CD8-positive, alpha-beta memory T cell (primary cell): ENCODE results near the gene MRPL50. TPM values are rescaled to one million over a fixed set of nuclear protein-coding genes. Genes with fewer than 3 reads are reported as not detected.

Source experiments
- CTCF ChIA-PET: fragments of 350-600 bp; sonication (Branson Sonifier 250); formaldehyde crosslinking; loops from one replicate; lab custom pipeline; 2021; ENCODE audit warnings: antibody characterized with exemption; lab: Charles Lee
- POLR2A ChIA-PET: fragments of 350-600 bp; sonication (Branson Sonifier 250); formaldehyde crosslinking; loops from one replicate; lab custom pipeline; 2021; ENCODE audit warnings: antibody characterized with exemption; lab: Charles Lee
- DNase-seq, 5 donors: peaks; one replicate each; pipeline versions ENCODE4 v3.0.0 to v3.0.0-alpha.2; 2020 to 2022; ENCODE audit warnings: mixed read lengths in 1 of 5
- H3K27ac ChIP-seq: one replicate; pipeline ENCODE4 v1.7.0; 2013; ENCODE audit warnings: low read depth, mild to moderate bottlenecking, low read length, moderate library complexity
- H3K27me3 ChIP-seq: 2 replicates; pipeline ENCODE4 v1.7.0; 2013; ENCODE audit warnings: low read length, mild to moderate bottlenecking; ENCODE audit not compliant: insufficient read depth, poor library complexity, severe bottlenecking
- H3K36me3 ChIP-seq: 2 replicates; pipeline ENCODE4 v1.7.0; 2013; ENCODE audit warnings: mild to moderate bottlenecking, low read length, moderate library complexity; ENCODE audit not compliant: insufficient read depth
- H3K4me1 ChIP-seq: 2 replicates; pipeline ENCODE4 v1.7.0; 2013; ENCODE audit warnings: mild to moderate bottlenecking, low read length, moderate library complexity; ENCODE audit not compliant: insufficient read depth
- H3K4me3 ChIP-seq: 2 replicates; pipeline ENCODE4 v1.7.0; 2013; ENCODE audit warnings: mild to moderate bottlenecking, low read length
- H3K9me3 ChIP-seq: 2 replicates; pipeline ENCODE4 v1.7.0; 2013; ENCODE audit warnings: mild to moderate bottlenecking, low read length
- H3K27ac Mint-ChIP-seq, 8 donors: one replicate each; pipeline ENCODE4 v1.8.0; 2020 to 2021; ENCODE audit warnings: mixed read lengths in 8 of 8, mild to moderate bottlenecking in 6 of 8, inconsistent platforms in 3 of 8, moderate library complexity in 3 of 8
- H3K27me3 Mint-ChIP-seq, 2 donors: one replicate each; pipeline ENCODE4 v1.8.0; 2020 to 2021; ENCODE audit warnings: mixed read lengths in 2 of 2, mild to moderate bottlenecking in 1 of 2, moderate library complexity in 1 of 2
- H3K36me3 Mint-ChIP-seq, 3 donors: one replicate each; pipeline ENCODE4 v1.8.0; 2020 to 2021; ENCODE audit warnings: mixed read lengths in 3 of 3, inconsistent platforms in 1 of 3, mild to moderate bottlenecking in 1 of 3
- H3K4me1 Mint-ChIP-seq, 3 donors: one replicate each; pipeline ENCODE4 v1.8.0; 2020 to 2021; ENCODE audit warnings: mixed read lengths in 3 of 3, inconsistent platforms in 1 of 3, mild to moderate bottlenecking in 1 of 3
- H3K4me3 Mint-ChIP-seq, 7 donors: one replicate each; pipeline ENCODE4 v1.8.0; 2020 to 2021; ENCODE audit warnings: mixed read lengths in 7 of 7, mild to moderate bottlenecking in 6 of 7, moderate library complexity in 4 of 7, inconsistent platforms in 2 of 7
- H3K9me3 Mint-ChIP-seq, 5 donors: one replicate each; pipeline ENCODE4 v1.8.0; 2020 to 2022; ENCODE audit warnings: mixed read lengths in 5 of 5, mild to moderate bottlenecking in 3 of 5, moderate library complexity in 2 of 5, inconsistent platforms in 1 of 5
- polyA plus RNA-seq: library from polyadenylated mRNA; unstranded; fragments of 300-500 nt; fragmentation: Illumina TruSeq; gene quantifications from one replicate; pipeline ENCODE4 v1.2.3, GENCODE V29; 2021
- total RNA-seq, 2 experiments: library from RNA; stranded (reverse); gene quantifications; one replicate each; pipeline ENCODE4 v1.2.3, GENCODE V29; 2021

Gene MRPL50
- total and polyA plus RNA-seq, 3 experiments from 2014 or later, result 13.0 to 16.4 (median 16.2) TPM

DNA sequence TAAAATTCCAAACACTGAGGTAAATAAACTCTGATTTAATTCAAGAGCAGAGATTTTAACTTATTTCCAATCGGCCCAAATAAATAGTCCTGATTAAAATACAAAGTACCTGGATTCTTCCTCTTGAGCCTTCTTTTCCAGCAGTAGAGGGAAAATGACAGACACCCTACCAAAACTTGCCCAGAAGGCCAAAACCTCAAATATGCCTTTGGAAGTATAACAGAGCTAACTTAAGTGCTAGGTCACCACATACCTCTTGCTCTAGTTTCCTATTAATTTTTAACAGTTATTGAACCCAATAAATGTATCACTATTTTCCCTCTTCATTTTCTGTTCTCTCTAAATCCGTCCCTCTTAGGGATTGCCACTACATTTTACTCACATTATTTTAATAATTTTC, 15.1 kb downstream of the MRPL50 start:
- Mint-ChIP-seq H3K36me3 (peaks cover 2 to 17% (median 8%) of the 10 kb centered on the region in 3 donors), H3K4me3 (no peak overlapping the region), H3K27me3 (peaks cover 1 to 9% of the 10 kb centered on the region in 2 donors), H3K9me3 (peaks cover 4 to 12% (median 9%) of the 10 kb centered on the region in 5 donors), H3K4me1 (peaks cover 4 to 6% (median 6%) of the 10 kb centered on the region in 3 donors), H3K27ac (no peak overlapping the region)
- no peak for DNase-seq
- ChIA-PET POLR2A (no interaction called here), CTCF (no interaction called here)
- H3K4me1 ChIP-seq, result no peaks in the 10 kb centered on the region
- H3K36me3 ChIP-seq, result no peaks in the 10 kb centered on the region
- no peaks in the 10 kb centered on the region for H3K27me3 ChIP-seq
- no peak overlapping the region for H3K4me3 ChIP-seq
- H3K27ac ChIP-seq, result no peak overlapping the region
- H3K9me3 ChIP-seq, result no peaks in the 10 kb centered on the region

- H3K9me3 ChIP-seq, result no peaks in the 10 kb centered on the region
- no peaks in the 10 kb centered on the region for H3K36me3 ChIP-seq
- ChIA-PET CTCF (no interaction called here), POLR2A (no interaction called here)
- no peak overlapping the region for H3K4me3 ChIP-seq
- Mint-ChIP-seq H3K27ac (no peak overlapping the region), H3K4me1 (no peaks in the 10 kb centered on the region), H3K9me3 (peaks cover 6 to 12% (median 9%) of the 10 kb centered on the region in 5 donors), H3K36me3 (peaks cover 2 to 11% (median 8%) of the 10 kb centered on the region in 3 donors), H3K27me3 (peaks cover 6 to 18% of the 10 kb centered on the region in 2 donors), H3K4me3 (no peak overlapping the region)
- DNase-seq, result no peak
- H3K27ac ChIP-seq, result no peak overlapping the region
- H3K27me3 ChIP-seq, result no peaks in the 10 kb centered on the region
- no peaks in the 10 kb centered on the region for H3K4me1 ChIP-seq
Observed at GRCh38 chr9:101381833-101382342, 16.5 kb downstream of the MRPL50 start.

DNA sequence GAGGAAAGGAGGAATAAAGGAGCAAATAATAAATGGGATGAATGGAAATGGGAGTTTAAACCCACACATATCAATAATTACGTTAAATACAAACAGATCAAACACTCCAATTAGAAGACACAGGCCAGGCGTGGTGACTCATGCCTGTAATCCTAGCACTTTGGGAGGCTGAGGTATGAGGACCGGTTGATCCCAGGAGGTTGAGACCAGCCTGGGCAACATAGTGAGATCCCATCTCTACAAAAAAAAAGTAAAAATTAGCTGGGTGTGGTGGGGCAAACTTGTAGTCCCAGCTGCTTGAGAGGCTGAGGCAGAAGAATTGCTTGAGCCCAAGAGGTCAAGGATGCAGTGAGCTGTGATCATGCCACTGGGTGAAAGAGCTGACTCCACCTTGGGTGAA, 17.3 kb downstream of the MRPL50 start:
- H3K36me3 Mint-ChIP-seq, result peaks cover 2 to 15% (median 10%) of the 10 kb centered on the region in 3 donors
- H3K9me3 Mint-ChIP-seq, result peaks cover 6 to 16% (median 11%) of the 10 kb centered on the region in 5 donors
- DNase-seq, result no peak
- Histone ChIP-seq H3K27ac (no peak overlapping the region), H3K4me3 (no peak overlapping the region), H3K4me1 (no peaks in the 10 kb centered on the region), H3K27me3 (no peaks in the 10 kb centered on the region), H3K9me3 (no peaks in the 10 kb centered on the region), H3K36me3 (no peaks in the 10 kb centered on the region)
- POLR2A ChIA-PET, result no interaction called here
- H3K27me3 Mint-ChIP-seq, result peaks cover 7 to 25% of the 10 kb centered on the region in 2 donors
- H3K27ac Mint-ChIP-seq, result no peak overlapping the region
- CTCF ChIA-PET, result no interaction called here
- H3K4me3 Mint-ChIP-seq, result no peak overlapping the region
- no peaks in the 10 kb centered on the region for H3K4me1 Mint-ChIP-seq

- CTCF ChIA-PET, result no interaction called here
- Mint-ChIP-seq H3K27me3 (peaks cover 7 to 32% of the 10 kb centered on the region in 2 donors), H3K9me3 (peaks cover 6 to 14% (median 8%) of the 10 kb centered on the region in 5 donors), H3K4me1 (no peaks in the 10 kb centered on the region), H3K27ac (no peak overlapping the region), H3K36me3 (peaks cover 2 to 19% (median 4%) of the 10 kb centered on the region in 3 donors), H3K4me3 (no peak overlapping the region)
- no peaks in the 10 kb centered on the region for H3K9me3 ChIP-seq
- H3K27me3 ChIP-seq, result no peaks in the 10 kb centered on the region
- POLR2A ChIA-PET, result no interaction called here
- DNase-seq, result no peak
- no peak overlapping the region for H3K4me3 ChIP-seq
- H3K36me3 ChIP-seq, result no peaks in the 10 kb centered on the region
- H3K27ac ChIP-seq, result no peak overlapping the region
- no peaks in the 10 kb centered on the region for H3K4me1 ChIP-seq
Observed at GRCh38 chr9:101380295-101380694, 18.1 kb downstream of the MRPL50 start.

DNA sequence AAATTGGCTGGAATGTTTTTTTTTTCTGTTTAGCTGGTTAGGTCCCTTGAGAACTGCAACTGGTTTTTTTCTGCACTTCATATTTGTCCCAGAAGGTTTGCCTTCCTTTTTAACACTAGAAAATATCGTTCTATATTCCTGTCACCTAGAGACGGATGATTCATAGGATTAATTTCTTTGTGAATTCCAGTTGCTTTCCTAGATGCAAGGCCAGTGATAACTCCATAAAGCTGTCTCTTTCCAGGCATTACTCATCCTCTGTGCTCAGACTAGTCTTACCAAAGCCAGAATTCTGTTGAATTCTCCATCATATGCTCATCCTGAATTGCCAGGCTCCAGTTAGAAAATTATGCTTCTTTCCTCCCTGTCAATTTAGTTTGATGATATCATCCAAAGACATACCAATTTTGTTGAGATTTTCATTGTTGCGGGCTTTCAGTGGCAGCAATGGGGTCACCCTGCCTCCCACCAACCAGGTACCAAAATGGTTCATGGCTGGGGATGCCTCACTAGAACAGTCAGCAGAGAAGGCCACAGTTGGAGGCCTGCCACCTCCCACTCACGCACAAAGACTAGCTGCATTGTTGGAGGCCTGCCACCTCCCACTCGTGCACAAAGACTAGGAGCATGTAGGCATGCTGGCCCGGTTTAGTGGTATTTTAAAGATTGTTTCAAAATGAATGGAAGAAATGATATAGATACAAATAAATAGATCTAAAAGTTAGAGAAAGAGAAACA, 22.1 kb downstream of the MRPL50 start:
- no peak for DNase-seq
- Histone ChIP-seq H3K4me3 (no peak overlapping the region), H3K27me3 (no peaks in the 10 kb centered on the region), H3K4me1 (no peaks in the 10 kb centered on the region), H3K27ac (no peak overlapping the region), H3K36me3 (no peaks in the 10 kb centered on the region), H3K9me3 (no peaks in the 10 kb centered on the region)
- Mint-ChIP-seq H3K36me3 (peaks cover 0 to 11% (median 0%) of the 10 kb centered on the region in 3 donors), H3K4me3 (no peak overlapping the region), H3K4me1 (no peaks in the 10 kb centered on the region), H3K27ac (no peak overlapping the region), H3K27me3 (peaks cover 7 to 50% of the 10 kb centered on the region in 2 donors), H3K9me3 (peaks cover 0 to 10% (median 0%) of the 10 kb centered on the region in 5 donors)
- CTCF ChIA-PET, result no interaction called here
- POLR2A ChIA-PET, result no interaction called here

DNA sequence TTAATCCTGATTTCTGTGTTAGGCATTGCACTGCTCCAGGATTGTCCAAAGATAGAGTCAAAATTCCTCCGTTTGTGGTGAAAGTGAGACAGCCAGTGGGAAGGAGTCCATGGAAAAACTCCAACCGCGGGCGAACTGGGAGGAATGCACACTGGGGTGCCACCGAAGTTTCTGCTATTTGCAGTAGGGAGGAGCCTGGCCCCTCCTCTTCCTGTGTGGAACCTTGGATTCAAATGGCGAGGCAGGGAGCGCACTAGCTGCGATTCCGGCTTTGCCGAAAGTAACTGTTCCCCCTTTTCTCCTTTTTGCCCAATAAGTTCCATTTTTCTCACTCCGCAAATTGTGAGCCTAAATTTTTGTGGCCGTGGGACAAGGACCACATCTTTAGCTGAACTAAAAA, 22.9 kb downstream of the MRPL50 start:
- no peak overlapping the region for H3K4me3 Mint-ChIP-seq
- peaks cover 7 to 53% of the 10 kb centered on the region in 2 donors for H3K27me3 Mint-ChIP-seq
- ChIA-PET POLR2A (no interaction called here), CTCF (no interaction called here)
- Histone ChIP-seq H3K36me3 (no peaks in the 10 kb centered on the region), H3K4me3 (no peak overlapping the region), H3K9me3 (no peaks in the 10 kb centered on the region), H3K27ac (no peak overlapping the region), H3K4me1 (no peaks in the 10 kb centered on the region), H3K27me3 (no peaks in the 10 kb centered on the region)
- H3K27ac Mint-ChIP-seq, result no peak overlapping the region
- H3K4me1 Mint-ChIP-seq, result no peaks in the 10 kb centered on the region
- H3K36me3 Mint-ChIP-seq, result peaks cover 0 to 11% (median 0%) of the 10 kb centered on the region in 3 donors
- H3K9me3 Mint-ChIP-seq, result peaks cover 0 to 10% (median 0%) of the 10 kb centered on the region in 5 donors
- DNase-seq, result no peak

DNA sequence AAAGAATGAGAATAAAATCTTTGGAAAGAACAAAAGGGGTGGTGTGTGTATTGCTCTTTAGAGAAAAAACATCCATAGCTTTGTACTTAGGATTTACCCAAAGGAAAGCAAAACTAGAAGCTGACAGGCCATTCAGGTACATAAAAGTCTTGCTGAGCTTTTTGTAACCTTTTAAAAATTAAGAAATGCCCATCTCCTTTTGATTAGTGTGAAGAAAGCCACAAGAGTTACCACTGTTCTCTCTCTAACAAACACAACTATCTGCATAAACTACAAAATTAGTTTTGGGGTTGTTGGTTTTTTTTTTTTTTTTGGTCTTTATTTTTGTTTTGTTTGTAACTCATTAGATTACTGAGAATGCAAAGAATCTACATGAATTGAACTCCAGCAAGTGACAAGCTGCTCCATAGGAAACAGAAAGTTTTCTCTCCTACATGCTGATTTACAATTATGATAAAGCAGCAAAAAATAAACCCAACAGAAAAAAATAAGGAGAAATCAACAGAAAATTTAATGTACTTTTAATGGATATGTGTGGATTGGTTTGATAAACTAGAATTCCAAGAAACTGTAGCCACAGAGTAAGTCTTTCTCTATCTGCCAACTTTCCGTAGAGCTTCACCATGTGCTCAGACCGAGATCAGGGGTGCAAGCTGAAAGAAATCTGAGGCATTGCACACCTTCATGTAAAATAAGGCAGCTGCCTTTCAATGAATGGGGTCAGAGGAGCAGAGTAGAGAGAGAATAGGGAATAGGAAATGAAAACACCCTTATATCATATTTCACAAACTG, 25.9 kb downstream of the MRPL50 start:
- ChIA-PET POLR2A (no interaction called here), CTCF (no interaction called here)
- Histone ChIP-seq H3K9me3 (no peaks in the 10 kb centered on the region), H3K27me3 (no peaks in the 10 kb centered on the region), H3K4me3 (no peak overlapping the region), H3K27ac (no peak overlapping the region), H3K36me3 (no peaks in the 10 kb centered on the region), H3K4me1 (no peaks in the 10 kb centered on the region)
- Mint-ChIP-seq H3K9me3 (peaks cover 0 to 10% (median 0%) of the 10 kb centered on the region in 5 donors), H3K4me3 (no peak overlapping the region), H3K4me1 (no peaks in the 10 kb centered on the region), H3K27ac (no peak overlapping the region), H3K36me3 (peaks cover 0 to 11% (median 0%) of the 10 kb centered on the region in 3 donors), H3K27me3 (peaks cover 6 to 46% of the 10 kb centered on the region in 2 donors)
- DNase-seq, result no peak

GRCh38 chr9:101371813-101372212, 26.6 kb downstream of the MRPL50 start:
- no peak overlapping the region for H3K4me3 Mint-ChIP-seq
- H3K36me3 Mint-ChIP-seq, result peaks cover 0 to 10% (median 0%) of the 10 kb centered on the region in 3 donors
- peaks cover 1 to 45% of the 10 kb centered on the region in 2 donors for H3K27me3 Mint-ChIP-seq
- no peak overlapping the region for H3K27ac ChIP-seq
- no peaks in the 10 kb centered on the region for H3K36me3 ChIP-seq
- H3K9me3 ChIP-seq, result no peaks in the 10 kb centered on the region
- H3K9me3 Mint-ChIP-seq, result peaks cover 0 to 10% (median 0%) of the 10 kb centered on the region in 5 donors
- DNase-seq, result no peak
- no peaks in the 10 kb centered on the region for H3K27me3 ChIP-seq
- no peaks in the 10 kb centered on the region for H3K4me1 Mint-ChIP-seq
- no peak overlapping the region for H3K27ac Mint-ChIP-seq
- no peaks in the 10 kb centered on the region for H3K4me1 ChIP-seq
- no peak overlapping the region for H3K4me3 ChIP-seq
- ChIA-PET POLR2A (no interaction called here), CTCF (no interaction called here)
